ENCODE data around the gene MID2.
"Not testable (repeated sequence)": the region's sequence is repeated elsewhere in the genome, so short reads cannot be mapped to it uniquely, and the experiment has no call there.

MID2 gene, protein sequence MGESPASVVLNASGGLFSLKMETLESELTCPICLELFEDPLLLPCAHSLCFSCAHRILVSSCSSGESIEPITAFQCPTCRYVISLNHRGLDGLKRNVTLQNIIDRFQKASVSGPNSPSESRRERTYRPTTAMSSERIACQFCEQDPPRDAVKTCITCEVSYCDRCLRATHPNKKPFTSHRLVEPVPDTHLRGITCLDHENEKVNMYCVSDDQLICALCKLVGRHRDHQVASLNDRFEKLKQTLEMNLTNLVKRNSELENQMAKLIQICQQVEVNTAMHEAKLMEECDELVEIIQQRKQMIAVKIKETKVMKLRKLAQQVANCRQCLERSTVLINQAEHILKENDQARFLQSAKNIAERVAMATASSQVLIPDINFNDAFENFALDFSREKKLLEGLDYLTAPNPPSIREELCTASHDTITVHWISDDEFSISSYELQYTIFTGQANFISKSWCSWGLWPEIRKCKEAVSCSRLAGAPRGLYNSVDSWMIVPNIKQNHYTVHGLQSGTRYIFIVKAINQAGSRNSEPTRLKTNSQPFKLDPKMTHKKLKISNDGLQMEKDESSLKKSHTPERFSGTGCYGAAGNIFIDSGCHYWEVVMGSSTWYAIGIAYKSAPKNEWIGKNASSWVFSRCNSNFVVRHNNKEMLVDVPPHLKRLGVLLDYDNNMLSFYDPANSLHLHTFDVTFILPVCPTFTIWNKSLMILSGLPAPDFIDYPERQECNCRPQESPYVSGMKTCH

DNA sequence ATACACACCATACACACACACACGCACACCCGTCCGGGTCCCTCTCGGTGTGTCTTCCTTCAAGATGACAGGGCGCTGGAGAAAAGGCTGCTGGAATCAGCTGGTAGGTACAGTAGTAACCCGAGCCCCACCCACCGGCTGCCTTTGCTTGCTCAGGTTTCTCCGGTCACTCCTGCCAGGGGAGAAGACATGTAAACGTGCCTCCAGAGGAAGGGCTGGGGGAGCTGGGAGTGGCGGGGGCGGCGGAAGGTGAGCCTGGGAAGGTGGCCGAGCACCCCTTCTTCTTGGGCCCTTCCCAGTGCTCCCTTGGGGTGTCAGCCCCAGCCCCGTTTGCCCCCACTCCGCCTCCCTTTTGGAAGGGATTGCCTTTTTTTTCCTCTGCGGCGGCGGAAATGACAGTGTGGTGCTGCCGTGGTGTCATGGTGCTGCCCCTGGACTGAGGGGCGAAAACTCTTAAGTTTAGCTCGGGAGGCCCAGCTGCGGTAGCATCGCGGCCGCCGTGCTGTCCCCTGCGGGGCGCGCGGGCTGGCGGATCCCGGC, at the start of gene MID2:
TSS of gene MID2 (plus strand) at position 169 of the 540 bp plus-strand sequence. CDS start 561 bp downstream, outside the sequence.
- peak; percentile 10 to 23 for DNase-seq (ENCODE audit: low read depth in 1 of 2, low spot score in 1 of 2)

DNA sequence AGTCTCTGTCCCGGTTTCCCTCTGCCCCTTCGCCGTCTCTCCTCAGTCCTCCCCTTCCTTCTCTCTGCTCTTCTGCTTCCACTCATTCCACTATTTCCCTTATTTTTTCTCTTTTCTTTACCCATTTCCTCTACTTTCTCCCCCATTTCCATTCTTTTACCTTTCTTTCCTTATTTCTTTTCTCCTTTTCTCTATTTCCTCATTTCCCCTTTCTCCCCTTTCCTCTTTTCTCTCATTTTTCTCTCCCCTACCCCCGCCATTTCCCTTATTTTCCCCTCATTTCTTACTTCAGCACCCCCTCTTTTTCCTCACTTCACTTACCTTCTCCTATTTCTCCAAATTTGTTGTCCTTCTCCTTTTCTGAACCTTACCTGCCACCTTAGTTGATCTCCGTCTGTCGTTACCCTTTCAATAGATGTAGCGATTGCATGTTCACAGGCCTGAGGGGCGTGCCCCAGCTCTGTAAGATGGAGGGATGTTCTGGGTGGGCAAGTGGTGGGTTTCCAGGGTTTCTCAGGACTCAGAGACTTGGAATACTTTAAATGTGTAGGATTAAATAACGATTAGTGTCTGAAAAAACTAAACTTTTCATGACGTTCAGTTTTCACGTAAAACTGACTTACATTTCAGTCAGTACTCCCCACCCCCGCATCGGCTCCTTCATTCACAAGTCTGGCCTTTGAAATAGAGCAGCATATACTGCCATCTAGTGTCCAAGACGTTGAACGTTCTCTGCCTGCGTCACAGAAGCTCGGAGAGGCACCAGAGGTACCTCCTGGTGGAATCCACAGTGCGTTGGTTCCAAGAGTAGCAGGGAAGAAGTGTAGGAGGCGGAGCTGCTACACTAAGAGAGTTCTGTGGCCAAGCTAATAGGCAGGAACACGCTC, 48.8 kb upstream of the MID2 start:
- peak; percentile 14 to 41 for DNase-seq (ENCODE audit: low read depth in 1 of 2, low spot score in 1 of 2)

DNA sequence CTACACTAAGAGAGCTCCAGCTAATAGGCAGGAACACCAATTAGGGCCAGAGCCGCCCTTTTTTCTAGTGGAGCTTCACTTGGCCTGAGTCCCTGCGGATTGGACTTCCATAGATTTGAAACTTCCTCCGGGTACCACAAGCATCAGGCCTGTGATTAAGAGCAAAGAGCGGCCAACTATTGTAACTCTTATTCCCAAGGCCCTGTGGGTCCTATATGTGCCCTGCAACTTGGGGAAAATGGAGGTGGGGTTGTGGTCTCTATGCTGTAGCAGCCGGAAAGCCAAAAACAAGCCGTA, 48.2 kb upstream of the MID2 start, which contains the start of gene NCBP2L:
TSS of gene NCBP2L (plus strand) at position 198 of the 297 bp plus-strand sequence. CDS start 16,488 bp downstream, outside the sequence.
- no peak for DNase-seq (ENCODE audit: low read depth in 1 of 2, low spot score in 1 of 2)

DNA sequence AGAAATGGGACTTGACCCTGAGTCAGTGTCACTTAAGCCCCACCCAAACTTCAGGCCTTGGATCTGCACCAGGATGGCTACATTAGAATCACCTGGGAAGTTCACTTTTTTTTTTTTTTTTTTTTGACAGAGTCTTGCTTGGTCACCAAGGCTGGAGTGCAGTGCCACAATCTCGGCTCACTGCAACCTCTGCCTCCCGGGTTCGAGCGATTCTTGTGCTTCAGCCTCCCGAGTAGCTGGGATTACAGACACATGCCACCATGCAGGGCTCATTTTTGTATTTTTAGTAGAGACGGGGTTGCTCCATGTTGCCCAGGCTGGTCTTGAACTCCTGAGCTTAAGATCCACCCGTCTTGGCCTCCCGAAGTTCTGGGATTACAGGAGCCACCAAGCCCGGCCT, 45.1 kb upstream of the MID2 start:
- no peak for DNase-seq (ENCODE audit: low read depth in 1 of 2, low spot score in 1 of 2)

DNA sequence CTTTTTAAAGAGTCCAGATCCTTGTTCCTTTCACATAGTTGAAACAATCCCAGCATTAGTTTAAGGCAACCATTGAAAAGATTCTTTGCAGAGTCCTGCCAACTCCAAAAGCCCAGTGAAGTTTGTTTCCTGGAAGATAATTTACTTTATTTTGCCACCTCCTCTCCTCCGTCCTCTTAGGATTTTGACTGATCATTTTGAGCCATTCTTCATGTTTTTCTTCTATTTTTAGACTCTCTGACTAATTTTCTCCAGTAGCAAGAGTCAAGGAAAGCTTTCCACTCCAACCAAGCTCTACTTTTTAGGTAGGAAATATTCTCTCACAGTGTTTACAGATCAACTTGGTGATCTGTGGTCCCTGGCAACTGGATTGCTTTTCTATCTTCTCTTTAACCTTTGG, 37.8 kb upstream of the MID2 start:
- DNase-seq (ENCODE audit: low read depth in 1 of 2, low spot score in 1 of 2), result no peak

DNA sequence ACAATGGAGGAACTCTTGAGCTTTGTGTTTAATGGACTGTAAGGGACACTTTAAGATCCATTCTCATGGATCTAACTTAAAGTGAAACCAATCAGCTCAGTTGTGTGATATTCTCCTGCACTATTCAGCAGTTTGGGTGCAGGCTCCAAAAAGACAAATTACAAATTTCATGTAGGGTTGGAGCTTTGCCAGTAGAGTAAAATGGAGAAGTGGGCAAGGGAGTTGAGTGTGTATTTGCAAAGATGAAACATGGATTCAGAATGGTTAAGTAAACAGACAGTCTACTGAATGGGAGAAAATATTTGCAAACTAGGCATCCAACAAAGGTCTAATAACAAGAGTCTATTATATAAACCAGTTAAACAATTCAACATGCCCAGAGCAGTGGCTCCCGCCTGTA, 21.2 kb upstream of the MID2 start:
- no peak for DNase-seq (ENCODE audit: low read depth in 1 of 2, low spot score in 1 of 2)

DNA sequence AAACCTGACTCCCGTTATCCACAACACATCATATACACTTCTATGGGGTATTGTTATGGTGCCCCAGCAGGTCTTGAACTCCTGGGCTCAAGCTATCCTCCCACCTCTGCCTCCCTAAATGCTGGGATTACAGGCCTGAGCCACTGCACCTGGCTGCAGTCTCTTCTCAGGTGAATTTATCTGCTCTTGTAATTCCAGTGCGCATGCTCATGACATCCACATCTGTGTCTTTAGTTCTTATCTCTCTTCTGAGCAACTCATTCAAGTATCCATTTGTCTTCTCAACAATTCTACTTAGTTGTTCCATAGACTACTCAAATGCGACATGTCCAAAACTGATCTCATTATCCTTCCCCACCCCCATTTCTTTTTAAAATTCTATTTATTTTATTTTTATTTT, 20.5 kb upstream of the MID2 start:
- DNase-seq (ENCODE audit: low read depth in 1 of 2, low spot score in 1 of 2), result no peak

DNA sequence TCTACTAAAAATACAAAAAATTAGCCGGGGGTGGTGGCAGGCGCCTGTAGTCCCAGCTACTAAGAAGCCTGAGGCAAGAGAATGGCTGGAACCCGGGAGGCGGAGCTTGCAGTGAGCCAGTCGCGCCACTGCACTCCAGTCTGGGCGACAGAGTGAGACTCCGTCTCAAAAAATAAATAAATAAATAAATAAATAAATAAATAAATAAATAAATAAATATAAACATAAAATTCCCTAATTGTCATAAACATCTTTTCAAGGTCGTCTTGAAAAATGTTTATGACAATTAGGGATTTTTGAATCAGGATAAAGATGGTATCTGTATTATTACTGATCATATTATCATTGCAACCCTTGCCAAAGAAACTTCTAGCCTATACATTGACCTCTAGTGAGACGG, 15.6 kb upstream of the MID2 start:
- DNase-seq (ENCODE audit: low read depth in 1 of 2, low spot score in 1 of 2), result not testable (repeated sequence)

DNA sequence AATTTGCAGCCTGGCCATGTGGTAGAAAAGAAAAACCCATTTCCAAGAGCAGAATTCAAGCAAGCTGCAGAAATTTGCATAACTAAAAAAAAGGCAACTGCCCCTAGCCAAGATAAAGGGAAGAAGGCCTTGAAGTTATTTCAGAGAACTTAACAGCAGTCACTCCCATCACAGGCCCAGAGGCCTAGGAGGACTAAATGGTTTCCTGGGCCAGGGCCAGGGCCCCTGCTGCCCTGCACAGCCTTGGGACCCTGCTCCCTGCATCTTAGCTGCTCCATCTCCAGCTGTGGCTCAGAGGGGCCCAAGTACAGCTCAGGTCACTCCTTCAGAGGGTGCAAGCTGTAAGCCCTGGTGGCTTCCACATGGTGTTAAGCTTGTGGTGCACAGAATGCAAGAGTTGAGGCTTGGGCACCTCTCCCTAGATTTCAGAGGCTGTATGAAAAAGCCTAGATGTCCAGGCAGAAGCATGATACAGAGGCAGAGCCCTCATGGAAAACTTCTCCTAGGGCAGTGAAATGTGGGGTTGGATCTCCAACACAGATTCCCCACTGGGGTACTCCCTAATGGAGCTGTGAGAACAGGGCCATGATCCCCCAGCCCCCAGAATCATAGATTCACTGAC, 6.7 kb upstream of the MID2 start:
- no peak for DNase-seq (ENCODE audit: low read depth in 1 of 2, low spot score in 1 of 2)

DNA sequence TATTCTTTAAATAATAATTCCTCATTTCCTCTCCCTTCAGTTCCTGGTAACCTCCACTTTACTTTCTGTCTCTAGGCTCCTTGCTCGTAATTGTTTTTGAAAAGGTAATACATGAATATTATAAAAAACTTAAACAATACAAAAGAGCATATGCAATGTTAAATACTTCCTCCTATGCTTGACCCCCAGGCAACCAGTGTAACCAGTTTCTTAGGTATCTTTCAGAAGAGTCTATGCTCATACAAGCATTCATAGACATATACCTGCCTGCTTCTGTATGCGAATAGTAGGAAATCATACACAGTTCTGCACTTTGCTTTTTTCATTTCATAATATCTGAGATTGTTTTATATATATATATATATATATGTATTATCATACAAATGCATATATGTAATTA, 2.6 kb upstream of the MID2 start:
- no peak for DNase-seq (ENCODE audit: low read depth in 1 of 2, low spot score in 1 of 2)

DNA sequence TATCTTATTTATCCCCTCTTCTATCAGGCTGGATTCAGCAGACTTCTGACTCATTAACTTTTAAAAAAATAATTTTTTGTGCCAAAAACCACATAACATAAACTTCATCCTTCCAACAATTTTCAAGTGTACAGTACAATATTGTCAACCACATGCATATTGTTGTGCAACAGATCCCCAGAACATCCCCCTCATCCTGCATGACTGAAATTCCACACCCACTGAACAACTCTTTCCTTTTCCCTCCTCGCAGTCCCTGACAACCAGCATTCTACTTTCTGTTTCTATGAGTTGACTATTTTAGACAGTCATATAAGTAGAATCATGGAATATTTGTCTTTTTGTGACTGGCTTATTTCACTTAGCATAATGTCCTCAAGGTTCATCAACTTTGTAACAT, 2.2 kb upstream of the MID2 start:
- DNase-seq (ENCODE audit: low read depth in 1 of 2, low spot score in 1 of 2), result no peak

DNA sequence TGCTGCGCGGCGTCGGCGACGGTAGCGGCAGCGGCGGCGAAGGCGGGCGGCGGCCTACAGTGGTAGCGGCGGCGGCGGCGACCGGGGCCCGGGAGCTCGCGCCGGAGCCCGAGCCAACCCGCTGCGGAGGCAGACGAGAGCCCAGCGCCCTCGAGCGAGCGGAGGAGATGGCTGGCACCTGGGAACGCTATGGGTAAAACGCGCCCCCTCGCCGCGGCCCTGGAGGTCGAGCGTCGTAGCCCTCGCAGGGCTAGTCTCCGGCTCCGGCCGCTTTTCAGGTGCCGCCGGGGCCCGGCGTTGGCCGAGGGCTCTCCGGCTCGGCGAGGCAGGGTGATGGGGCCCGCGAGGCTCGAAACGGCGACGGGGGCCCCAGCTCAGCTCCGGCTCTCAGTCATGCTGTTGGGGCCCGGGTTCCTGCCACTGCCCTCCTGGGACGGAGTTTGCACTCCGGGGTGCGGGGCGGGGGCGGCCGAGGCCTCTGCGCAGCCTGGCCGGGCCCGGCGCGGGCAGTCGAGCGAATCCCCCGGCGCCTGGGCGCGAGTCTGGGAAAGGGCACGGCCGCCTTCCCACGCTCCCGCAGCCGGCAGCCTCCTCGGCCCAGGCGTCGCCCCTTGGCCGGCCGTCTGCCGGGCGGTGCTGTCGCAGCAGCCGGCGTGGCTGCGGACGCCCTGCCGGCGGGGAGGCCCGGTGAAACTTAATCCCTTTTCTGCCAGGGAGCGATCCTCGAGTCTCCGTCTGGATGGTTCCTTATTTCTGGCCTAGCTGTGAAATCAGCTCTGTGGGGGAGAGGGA, 768 bp downstream of the MID2 start:
- DNase-seq (ENCODE audit: low read depth in 1 of 2, low spot score in 1 of 2), result peak; percentile 6 to 10

DNA sequence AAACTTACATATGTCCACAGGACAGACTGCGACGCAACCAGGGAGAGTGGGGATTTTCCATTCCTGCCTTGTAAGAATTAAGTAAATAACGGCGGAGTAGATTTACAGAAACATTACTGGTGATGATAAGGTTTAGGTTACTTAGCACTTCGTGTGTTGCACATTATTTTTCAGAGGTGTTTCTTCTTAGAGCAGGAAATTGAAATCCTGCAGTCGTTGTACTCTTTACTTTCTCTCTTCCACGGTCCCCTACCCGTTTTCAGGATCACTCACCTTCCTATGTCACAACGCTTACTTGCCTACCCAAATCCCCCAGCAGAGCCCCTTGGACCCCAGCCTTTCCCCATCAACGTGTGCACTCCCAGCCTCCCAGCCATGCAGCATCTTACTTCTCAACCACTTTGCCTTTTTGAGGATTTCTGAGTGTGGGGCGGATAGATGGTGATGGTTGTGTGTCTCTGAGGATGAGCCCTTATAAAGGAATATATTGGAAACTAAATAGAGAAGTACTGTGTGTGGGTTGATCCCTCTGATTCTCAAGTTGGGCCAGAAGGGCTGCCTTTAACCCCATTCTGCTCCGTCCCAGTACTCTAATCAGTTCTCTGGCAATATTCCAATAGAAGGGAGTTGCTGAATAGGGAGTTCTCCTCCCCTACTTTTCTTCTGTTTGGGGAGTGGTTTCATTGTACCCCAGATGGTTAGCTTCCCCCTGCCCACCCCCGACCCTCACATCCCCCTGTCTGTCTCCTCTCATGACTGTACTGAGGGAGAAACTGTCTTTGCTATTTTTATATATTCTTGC, 1.6 kb downstream of the MID2 start:
- DNase-seq (ENCODE audit: low read depth in 1 of 2, low spot score in 1 of 2), result no peak

DNA sequence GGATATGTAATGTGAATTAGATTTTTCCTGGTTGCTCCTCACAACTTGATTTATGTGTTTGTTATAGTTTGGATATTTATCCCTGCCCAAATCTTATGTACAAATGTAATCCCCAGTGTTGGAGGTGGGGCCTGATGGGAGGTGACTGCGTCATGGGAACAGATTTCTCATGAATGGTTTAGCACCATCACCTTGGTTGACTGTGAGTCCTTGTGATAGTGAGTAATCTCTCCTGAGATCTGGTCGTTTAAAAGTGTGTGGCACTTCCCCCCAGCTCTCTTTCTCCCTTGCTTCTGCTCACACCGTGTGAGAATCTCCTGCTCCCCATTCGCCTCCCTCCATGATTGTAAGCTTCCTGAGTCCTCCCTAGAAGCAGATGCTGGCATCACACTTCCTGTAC, 2.2 kb downstream of the MID2 start:
- DNase-seq (ENCODE audit: low read depth in 1 of 2, low spot score in 1 of 2), result no peak

DNA sequence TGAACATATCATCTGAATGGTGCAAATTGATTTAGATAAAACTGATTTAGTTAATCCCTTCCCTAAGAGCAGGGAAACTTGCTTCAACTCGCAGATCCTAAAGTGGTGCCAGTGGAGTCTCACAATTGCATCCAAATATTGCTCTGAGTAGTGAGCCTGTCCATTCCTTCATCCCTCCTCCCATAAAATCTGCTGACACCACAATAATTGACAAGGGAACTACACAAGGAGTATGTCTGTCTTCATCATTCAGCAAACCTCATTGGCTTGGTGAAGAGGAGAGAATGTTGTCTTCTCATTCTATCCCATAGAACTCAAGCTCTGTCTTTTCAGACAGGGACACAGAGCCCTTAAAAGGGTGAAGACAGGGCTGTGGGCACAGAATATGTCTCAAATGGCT, 4.2 kb downstream of the MID2 start:
- no peak for DNase-seq (ENCODE audit: low read depth in 1 of 2, low spot score in 1 of 2)

DNA sequence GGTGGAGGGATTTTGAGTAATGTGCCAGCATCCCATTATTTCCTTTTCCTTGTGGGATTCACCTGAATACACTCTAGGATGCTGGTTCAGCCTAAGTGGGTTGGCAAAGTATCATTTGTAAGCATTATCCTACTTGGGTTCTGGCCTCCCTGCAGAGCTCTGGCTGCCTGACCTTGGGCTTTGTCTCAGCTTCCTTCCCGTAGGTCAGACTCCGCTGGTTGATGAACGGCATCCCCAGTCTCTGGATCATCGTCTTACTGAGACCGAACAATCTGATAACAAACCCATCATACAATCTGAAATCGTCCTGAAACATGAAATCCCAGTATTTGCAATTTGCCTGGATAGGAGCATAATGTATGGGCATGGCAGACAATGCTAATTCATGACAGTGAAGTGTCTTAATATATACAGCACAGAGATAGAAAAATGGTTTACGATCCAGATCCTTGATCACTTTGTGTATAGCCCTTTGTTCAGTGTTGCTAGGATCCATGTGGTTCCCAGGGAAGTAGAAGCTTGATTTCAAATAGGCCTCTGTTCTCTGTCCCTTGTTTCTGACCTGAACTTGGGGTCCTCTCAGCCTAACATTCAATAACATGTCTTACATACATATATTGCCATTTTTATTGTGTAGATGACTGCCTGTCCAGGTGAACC, 5.5 kb downstream of the MID2 start:
- no peak for DNase-seq (ENCODE audit: low read depth in 1 of 2, low spot score in 1 of 2)

DNA sequence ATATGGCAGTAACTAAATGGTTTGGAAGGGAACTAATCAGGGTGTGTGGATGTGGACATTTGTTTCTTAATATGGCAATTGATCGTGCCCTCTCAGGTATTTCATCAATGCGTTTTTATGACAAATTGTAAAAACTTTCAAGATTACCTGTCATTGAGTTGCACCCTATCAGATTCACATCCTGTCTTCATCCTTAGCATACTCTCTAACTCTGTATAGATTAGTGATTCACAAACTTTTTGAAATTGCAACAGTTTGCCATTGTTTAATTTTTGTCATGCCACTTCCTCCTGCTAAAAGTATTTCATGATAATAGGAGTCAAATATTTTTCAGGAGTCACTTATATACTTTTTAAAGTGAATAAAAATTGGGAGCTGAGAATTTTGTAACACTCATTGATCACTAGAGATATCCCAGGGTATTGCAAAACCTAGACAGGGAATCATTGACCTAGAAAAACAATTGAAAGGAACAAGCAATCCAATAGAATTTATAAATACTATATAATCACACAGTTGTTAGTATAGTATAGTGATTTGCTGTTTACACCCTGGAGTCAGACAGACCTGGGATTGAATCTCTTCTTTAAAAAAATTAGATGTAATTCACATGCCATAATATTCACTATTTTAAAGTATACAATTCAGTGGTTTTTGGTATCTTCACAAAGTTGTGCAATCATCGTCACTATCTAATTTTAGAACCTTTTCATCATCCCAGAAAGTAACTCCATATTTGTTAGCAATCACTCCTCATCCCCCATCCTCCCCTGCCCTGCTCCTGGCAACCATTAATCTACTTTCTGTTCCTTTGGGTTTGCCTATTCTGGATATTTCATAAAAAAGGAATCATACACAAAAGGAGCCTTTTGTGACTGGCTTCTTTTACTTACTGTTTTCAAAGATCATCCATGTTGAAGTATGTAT, 8.9 kb downstream of the MID2 start:
- DNase-seq (ENCODE audit: low read depth in 1 of 2, low spot score in 1 of 2), result no peak

DNA sequence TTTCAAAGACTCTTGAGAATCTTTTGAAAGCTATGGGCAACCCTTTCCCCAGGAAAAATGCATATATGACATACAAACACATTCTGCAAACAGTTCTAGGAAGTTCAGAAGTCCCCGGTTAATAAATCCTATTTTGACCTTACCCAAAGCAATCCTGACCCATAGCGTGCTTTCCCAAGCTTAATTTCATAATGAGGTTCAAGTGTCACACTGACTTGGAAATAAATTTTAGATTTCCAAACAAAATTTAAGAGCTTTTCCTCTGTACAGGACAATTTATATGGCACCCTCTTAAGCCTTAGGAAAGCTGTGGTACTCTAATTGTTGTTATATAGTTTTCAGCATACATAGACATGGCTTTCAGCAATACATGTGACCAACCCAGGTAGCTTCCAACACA, 11.3 kb downstream of the MID2 start:
- no peak for DNase-seq (ENCODE audit: low read depth in 1 of 2, low spot score in 1 of 2)

All from stimulated activated CD4-positive, alpha-beta T cell treated with anti-CD3 and anti-CD28 coated beads, Interleukin-15, amount 100 ng/mL, for 1 hour (primary cell).